Calu3 (cell line): Measurements from ENCODE around the gene PODXL2. TPM values are rescaled to one million over a fixed set of nuclear protein-coding genes. Genes with fewer than 3 reads are reported as not detected.

Experiments used
- BruUV-seq: library from RNA; stranded (reverse); fragments of 400-500 nt; replicated peaks from 2 replicates; lab custom pipeline; 2021; lab: Mats Ljungman, UMichigan
- CTCF ChIA-PET: fragments of 300-600 bp; sonication (Branson Sonifier 250); formaldehyde crosslinking; loops from one replicate; lab custom pipeline; 2022; ENCODE audit warnings: antibody characterized with exemption; lab: Charles Lee
- DNase-seq: peaks from one replicate; pipeline ENCODE4 v3.0.0; 2022
- H3K27ac Mint-ChIP-seq: one replicate; pipeline ENCODE4 v1.8.0; 2022; ENCODE audit warnings: mixed read lengths; ENCODE audit not compliant: unreplicated experiment
- H3K27me3 Mint-ChIP-seq: one replicate; pipeline ENCODE4 v1.8.0; 2022; ENCODE audit warnings: mixed read lengths; ENCODE audit not compliant: unreplicated experiment
- H3K36me3 Mint-ChIP-seq: one replicate; pipeline ENCODE4 v1.8.0; 2022; ENCODE audit warnings: mild to moderate bottlenecking, moderate library complexity, mixed read lengths; ENCODE audit not compliant: insufficient read depth, unreplicated experiment
- H3K4me1 Mint-ChIP-seq: one replicate; pipeline ENCODE4 v1.8.0; 2022; ENCODE audit warnings: mild to moderate bottlenecking, low read depth, mixed read lengths; ENCODE audit not compliant: unreplicated experiment
- H3K4me3 Mint-ChIP-seq: one replicate; pipeline ENCODE4 v1.8.0; 2022; ENCODE audit warnings: mild to moderate bottlenecking, low read depth, moderate library complexity, mixed read lengths; ENCODE audit not compliant: unreplicated experiment
- H3K9me3 Mint-ChIP-seq: one replicate; pipeline ENCODE4 v1.8.0; 2022; ENCODE audit warnings: low read depth, mixed read lengths; ENCODE audit not compliant: unreplicated experiment
- CTCF ChIP-seq: fragments of 200-600 bp; IDR thresholded peaks from one replicate; pipeline ENCODE4 v1.8.0; 2022; ENCODE audit warnings: antibody characterized with exemption; ENCODE audit not compliant: unreplicated experiment
- intact Hi-C: fragments of 100-400 bp; cut with micrococcal nuclease; formaldehyde crosslinking; loops from one replicate; pipeline ENCODE4 v1.10.0; 2022; ENCODE audit not compliant: unreplicated experiment
- total RNA-seq: library from RNA; stranded (reverse); gene quantifications from 2 replicates; pipeline ENCODE4 v1.2.3, GENCODE V29; 2022

Gene PODXL2
- total RNA-seq, 1 experiment from 2014 or later, result 36.1 TPM

GRCh38 chr3:127595303-127595702, 33.7 kb upstream of the PODXL2 start:
- H3K9me3 Mint-ChIP-seq, result no peaks in the 10 kb centered on the region
- CTCF ChIA-PET, result no interaction called here
- H3K27ac Mint-ChIP-seq, result no peak overlapping the region
- H3K36me3 Mint-ChIP-seq, result peaks cover 30% of the 10 kb centered on the region
- H3K27me3 Mint-ChIP-seq, result no peaks in the 10 kb centered on the region
- H3K4me3 Mint-ChIP-seq, result no peak overlapping the region
- no peak for TF ChIP-seq CTCF
- intact Hi-C loops, result no loop called here
- peaks cover 39% of the 10 kb centered on the region for H3K4me1 Mint-ChIP-seq
- no peak for DNase-seq
- BruUV-seq, result no TSS peak

- Mint-ChIP-seq H3K27me3 (no peaks in the 10 kb centered on the region), H3K4me1 (peaks cover 28% of the 10 kb centered on the region), H3K36me3 (peaks cover 19% of the 10 kb centered on the region), H3K4me3 (peak overlapping the region; percentile 78), H3K27ac (peak overlapping the region; percentile 27), H3K9me3 (no peaks in the 10 kb centered on the region)
- TF ChIP-seq CTCF, result no peak
- intact Hi-C loops, result no loop called here
- no peak for DNase-seq
- TSS peak; percentile 59 for BruUV-seq
- CTCF ChIA-PET, result interaction anchor here (0.7 to 2.2 kb wide), 10 partner anchors 9 to 1497 kb away, joined by 3 to 11 read pairs (median 4); no protein-coding TSS in a partner anchor
These were observed 31.8 kb upstream of the PODXL2 start for GRCh38 chr3:127597020-127597771.

- intact Hi-C loops, result no loop called here
- no peak for TF ChIP-seq CTCF
- H3K27ac Mint-ChIP-seq, result peak overlapping the region; percentile 85
- BruUV-seq, result TSS peak; percentile 39
- H3K9me3 Mint-ChIP-seq, result no peaks in the 10 kb centered on the region
- DNase-seq, result peak; percentile 24
- H3K27me3 Mint-ChIP-seq, result no peaks in the 10 kb centered on the region
- CTCF ChIA-PET, result interaction anchor here (0.6 to 2.2 kb wide), 7 partner anchors 8 to 883 kb away, joined by 3 to 11 read pairs (median 4); partner anchors contain the start of gene TPRA1
- H3K4me1 Mint-ChIP-seq, result peaks cover 28% of the 10 kb centered on the region
- H3K4me3 Mint-ChIP-seq, result peak overlapping the region; percentile 78
- H3K36me3 Mint-ChIP-seq, result peaks cover 36% of the 10 kb centered on the region
These were observed 30.0 kb upstream of the PODXL2 start for GRCh38 chr3:127598841-127599570.

- no peak for TF ChIP-seq CTCF
- peaks cover 28% of the 10 kb centered on the region for H3K4me1 Mint-ChIP-seq
- no peak overlapping the region for H3K27ac Mint-ChIP-seq
- H3K36me3 Mint-ChIP-seq, result peaks cover 55% of the 10 kb centered on the region
- no peak overlapping the region for H3K4me3 Mint-ChIP-seq
- no TSS peak for BruUV-seq
- CTCF ChIA-PET, result interaction anchor here (1.4 kb wide), 1 partner anchor 35 kb away, joined by 3 read pairs; no protein-coding TSS in a partner anchor
- intact Hi-C loops, result no loop called here
- no peak for DNase-seq
- H3K27me3 Mint-ChIP-seq, result no peaks in the 10 kb centered on the region
- H3K9me3 Mint-ChIP-seq, result no peaks in the 10 kb centered on the region
These were observed 28.1 kb upstream of the PODXL2 start for GRCh38 chr3:127600749-127601456.
